GM12801 (cell line): ENCODE results near the gene SSU72.

Experiments used
- CTCF ChIP-seq: IDR thresholded peaks from one replicate; pipeline ENCODE4 v1.5.1; 2011; ENCODE audit warnings: control low read depth; ENCODE audit not compliant: insufficient read length; ENCODE audit errors: extremely low read depth

SSU72 gene

DNA sequence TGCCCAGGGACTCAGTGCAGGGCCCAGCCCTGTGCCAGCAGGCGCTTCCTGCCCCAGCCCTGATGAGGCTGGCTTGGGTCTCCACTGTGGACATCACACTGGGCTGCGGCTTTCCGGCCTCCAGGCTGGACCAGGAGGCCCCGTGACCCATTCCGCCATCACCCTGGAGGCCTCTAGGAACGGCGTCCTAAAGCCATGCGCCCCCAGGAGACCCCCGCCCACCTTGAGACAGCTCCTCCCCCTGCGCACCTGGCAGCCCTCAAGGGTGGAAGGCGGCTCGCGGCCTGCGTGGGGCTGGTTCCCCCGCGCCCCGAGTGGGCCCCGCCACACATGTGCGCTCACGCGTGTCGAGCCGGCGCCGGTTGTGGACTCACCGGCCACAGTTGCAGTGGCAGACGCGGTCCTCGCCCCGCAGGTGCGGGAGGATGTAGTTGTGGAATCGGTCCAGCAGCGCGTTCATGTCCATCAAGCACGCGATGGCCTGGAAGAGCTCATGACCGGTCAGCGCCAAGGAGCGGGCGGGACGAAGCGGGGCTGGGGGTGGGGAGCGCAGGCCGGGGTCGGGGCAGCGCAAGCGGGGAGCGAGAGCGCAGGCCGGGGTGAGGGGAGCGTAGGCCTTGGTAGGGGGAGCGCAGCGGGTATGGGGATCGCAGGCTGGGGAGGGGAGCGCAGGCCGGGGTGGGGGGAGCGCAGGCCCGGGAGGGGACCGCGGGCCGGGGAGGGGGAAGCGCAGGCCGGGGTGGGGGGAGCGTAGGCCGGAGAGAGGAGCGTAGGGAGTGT is 35.2 kb downstream of the SSU72 start:
- no peak for TF ChIP-seq CTCF

- no peak for TF ChIP-seq CTCF
Observed at GRCh38 chr1:1538989-1539309, 35.7 kb downstream of the SSU72 start.

DNA sequence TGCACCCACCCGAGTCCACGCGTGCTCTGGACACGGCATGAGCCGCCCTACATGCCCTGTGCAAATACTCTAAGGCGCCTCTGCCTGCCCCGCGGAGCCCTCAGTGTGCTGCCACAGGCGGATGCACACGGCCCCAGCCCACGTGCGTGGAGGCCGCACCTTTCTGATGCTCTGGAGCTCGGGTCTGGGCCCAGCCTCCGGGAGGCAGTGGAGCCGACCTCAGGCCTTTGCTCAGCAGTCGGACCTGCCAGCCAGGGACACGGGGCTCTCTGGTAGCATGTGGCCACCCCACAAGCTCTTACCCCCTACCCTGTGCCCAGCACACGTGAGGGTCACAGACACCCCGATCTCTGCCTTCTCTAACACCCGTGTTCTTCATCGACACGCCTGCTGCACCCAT is 36.3 kb downstream of the SSU72 start:
- TF ChIP-seq CTCF = no peak

DNA sequence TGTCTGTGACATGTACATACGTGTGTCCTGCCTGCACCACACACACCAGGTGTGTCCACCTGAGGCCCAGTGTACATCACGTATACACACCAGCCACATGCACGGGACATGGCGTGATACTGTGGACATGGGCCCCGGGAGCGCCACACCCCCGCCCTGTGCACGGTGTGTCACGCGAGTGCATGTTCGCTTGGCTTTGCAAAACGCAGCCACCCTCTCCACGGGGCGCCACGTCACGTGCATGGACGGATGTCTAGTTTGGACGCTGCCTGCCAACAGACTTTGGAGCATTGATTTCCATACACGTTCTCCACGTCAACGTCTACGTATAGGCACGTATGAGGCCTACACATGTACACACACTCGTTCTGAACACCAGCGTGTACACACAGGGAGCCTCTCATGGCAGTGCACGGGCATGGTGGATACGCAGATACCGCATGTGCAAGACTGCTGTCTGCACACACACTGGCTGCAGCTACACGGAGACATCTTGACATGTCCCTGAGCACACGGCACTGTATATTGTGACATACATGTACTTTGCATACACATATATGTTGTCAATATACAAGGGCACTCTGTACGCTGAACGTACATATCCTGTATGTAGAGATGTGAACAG is 36.9 kb downstream of the SSU72 start:
- TF ChIP-seq CTCF = no peak

- TF ChIP-seq CTCF = no peak
Observed at GRCh38 chr1:1536938-1537546, 37.6 kb downstream of the SSU72 start.

DNA sequence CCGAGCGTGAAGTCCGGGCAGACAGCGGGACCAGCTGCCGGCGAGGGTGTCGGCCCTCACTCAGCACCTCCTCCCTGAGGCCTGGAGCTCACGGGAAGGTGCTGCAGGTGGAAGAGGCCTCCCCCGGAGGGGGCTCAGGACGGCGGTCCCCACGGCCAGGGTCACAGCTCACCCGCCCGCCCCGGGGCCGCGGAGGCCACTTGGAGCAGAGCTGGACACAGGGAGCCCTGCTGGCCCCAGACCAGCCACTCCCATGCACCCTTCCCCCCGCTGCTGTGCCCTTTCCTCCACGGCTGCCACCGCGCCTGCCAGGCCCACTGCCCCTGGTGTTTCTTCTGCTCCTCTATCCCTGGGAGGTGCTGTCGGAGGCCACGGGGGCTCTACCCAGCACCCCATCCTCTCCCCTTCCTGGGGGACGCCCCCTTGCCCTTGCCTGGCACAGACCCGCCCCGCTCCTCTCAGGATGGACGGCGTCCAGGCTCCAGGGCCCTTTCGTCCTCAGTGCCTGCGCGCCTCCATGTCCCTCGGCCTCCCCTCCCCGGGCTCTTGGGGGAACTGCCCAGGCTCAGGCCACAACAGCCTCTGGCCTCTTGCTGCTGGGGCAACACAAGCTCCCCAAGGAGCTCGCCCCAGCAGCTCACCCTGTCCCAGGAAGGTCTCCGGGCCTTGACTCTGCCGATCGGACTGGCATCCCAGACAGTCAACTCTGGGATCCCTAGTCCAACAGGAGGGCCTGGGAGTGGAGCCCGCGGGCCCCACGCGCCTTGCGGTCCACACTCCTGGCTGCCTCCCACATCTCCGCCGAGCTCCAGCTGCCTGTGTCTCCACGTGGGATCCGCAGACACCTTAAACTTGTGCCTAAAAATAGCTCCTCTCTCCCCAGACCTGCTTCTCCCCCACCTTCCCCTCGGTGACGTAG is 38.4 kb downstream of the SSU72 start:
- TF ChIP-seq CTCF = no peak

- TF ChIP-seq CTCF = no peak
Observed at GRCh38 chr1:1535201-1536018, 39.3 kb downstream of the SSU72 start.
